HEK293 (cell line): Measurements from ENCODE around the gene IARS2.
"Not testable (repeated sequence)": the region's sequence is repeated elsewhere in the genome, so short reads cannot be mapped to it uniquely, and the experiment has no call there.

Experiments used
- CTCF ChIA-PET: fragments of 350-600 bp; formaldehyde crosslinking; extraction: SDS; loops from one replicate; lab custom pipeline; 2021; ENCODE audit warnings: antibody characterized with exemption; lab: Yijun Ruan, JAX
- POLR2A ChIA-PET: fragments of 300-600 bp; formaldehyde crosslinking; extraction: SDS; loops from one replicate; lab custom pipeline; 2020; ENCODE audit warnings: antibody characterized with exemption, inconsistent platforms; lab: Yijun Ruan, JAX
- H3K27ac ChIP-seq: fragments of 200-500 bp; sonication (Bioruptor generic); 2 replicates; pipeline ENCODE4 v1.5.1; 2014; ENCODE audit warnings: low read depth, low read length, control low read depth, inconsistent platforms; ENCODE audit errors: extremely low read depth
- H3K36me3 ChIP-seq, 2 experiments: fragments of 200-500 bp in 1 of 2; sonication (Bioruptor generic) in 1 of 2; 1 replicate in 1 of 2; 2 replicates in 1 of 2; pipeline ENCODE4 v1.5.1; 2014 to 2017; ENCODE audit warnings: inconsistent platforms in 2 of 2, low read length in 2 of 2; ENCODE audit not compliant: control insufficient read depth in 2 of 2, insufficient read depth in 1 of 2
- H3K4me1 ChIP-seq: fragments of 200-500 bp; sonication (Bioruptor generic); 2 replicates; pipeline ENCODE4 v1.5.1; 2014; ENCODE audit warnings: mild to moderate bottlenecking, low read length, inconsistent platforms; ENCODE audit not compliant: control insufficient read depth, insufficient read depth
- H3K4me3 ChIP-seq: 2 replicates; pipeline ENCODE4 v1.5.1; 2011; ENCODE audit warnings: low read depth, mild to moderate bottlenecking, control low read depth, low read length, moderate library complexity
- H3K9me3 ChIP-seq: fragments of 200-500 bp; sonication (Bioruptor generic); 2 replicates; pipeline ENCODE4 v1.5.1; 2014; ENCODE audit warnings: low read depth, low read length, inconsistent platforms; ENCODE audit not compliant: control insufficient read depth, insufficient read depth
- BCL11A ChIP-seq: fragments of 450-650 bp; formaldehyde crosslinking; IDR thresholded peaks from 2 replicates; pipeline ENCODE4 v1.5.1; 2016; ENCODE audit warnings: low read depth, missing biosample characterization, missing genetic modification characterization
- HOXD13 ChIP-seq: sonication (generic); formaldehyde crosslinking; IDR thresholded peaks from 2 replicates; pipeline ENCODE4 v1.8.0; 2022; ENCODE audit warnings: missing genetic modification reagents, borderline replicate concordance
- MYNN ChIP-seq: fragments of 450-650 bp; formaldehyde crosslinking; IDR thresholded peaks from 2 replicates; pipeline ENCODE4 v1.5.1; 2016; ENCODE audit warnings: missing biosample characterization, missing genetic modification characterization, borderline replicate concordance
- SP3 ChIP-seq: fragments of 450-650 bp; formaldehyde crosslinking; IDR thresholded peaks from 2 replicates; pipeline ENCODE4 v1.5.1; 2016; ENCODE audit warnings: missing biosample characterization, missing genetic modification characterization
- ZBTB21 ChIP-seq: fragments of 450-650 bp; formaldehyde crosslinking; IDR thresholded peaks from 2 replicates; pipeline ENCODE4 v1.5.1; 2017; ENCODE audit warnings: missing biosample characterization, missing genetic modification characterization
- ZFP69B ChIP-seq: fragments of 450-650 bp; formaldehyde crosslinking; IDR thresholded peaks from 2 replicates; pipeline ENCODE4 v1.5.1; 2016; ENCODE audit warnings: missing biosample characterization, missing genetic modification characterization
- ZNF140 ChIP-seq: fragments of 450-650 bp; formaldehyde crosslinking; IDR thresholded peaks from 2 replicates; pipeline ENCODE4 v1.5.1; 2016; ENCODE audit warnings: missing biosample characterization, missing genetic modification characterization
- ZNF155 ChIP-seq: fragments of 450-650 bp; formaldehyde crosslinking; IDR thresholded peaks from 2 replicates; pipeline ENCODE4 v1.5.1; 2016; ENCODE audit warnings: missing biosample characterization, missing genetic modification characterization
- ZNF174 ChIP-seq: fragments of 450-650 bp; formaldehyde crosslinking; IDR thresholded peaks from 2 replicates; pipeline ENCODE4 v1.5.0; 2017; ENCODE audit warnings: missing biosample characterization, mild to moderate bottlenecking, missing genetic modification characterization
- ZNF202 ChIP-seq: fragments of 450-650 bp; formaldehyde crosslinking; IDR thresholded peaks from 2 replicates; pipeline ENCODE4 v1.5.1; 2016; ENCODE audit warnings: missing biosample characterization, missing genetic modification characterization, borderline replicate concordance
- ZNF221 ChIP-seq: fragments of 450-650 bp; formaldehyde crosslinking; IDR thresholded peaks from 2 replicates; pipeline ENCODE4 v1.5.1; 2017; ENCODE audit warnings: missing biosample characterization, missing genetic modification characterization, borderline replicate concordance
- ZNF23 ChIP-seq: fragments of 450-650 bp; formaldehyde crosslinking; IDR thresholded peaks from 2 replicates; pipeline ENCODE4 v1.5.1; 2016; ENCODE audit warnings: missing biosample characterization, missing genetic modification characterization, borderline replicate concordance
- ZNF350 ChIP-seq: fragments of 450-650 bp; formaldehyde crosslinking; IDR thresholded peaks from 2 replicates; pipeline ENCODE4 v1.5.0; 2017; ENCODE audit warnings: missing biosample characterization, mild to moderate bottlenecking, missing genetic modification characterization
- ZNF514 ChIP-seq: fragments of 450-650 bp; formaldehyde crosslinking; IDR thresholded peaks from 2 replicates; pipeline ENCODE4 v1.5.1; 2016; ENCODE audit warnings: missing biosample characterization, missing genetic modification characterization
- ZNF549 ChIP-seq: fragments of 450-650 bp; IDR thresholded peaks from 2 replicates; pipeline ENCODE4 v1.5.1; 2018; ENCODE audit warnings: missing biosample characterization, missing genetic modification characterization, mild to moderate bottlenecking, inconsistent platforms, moderate library complexity
- ZNF600 ChIP-seq: fragments of 450-650 bp; formaldehyde crosslinking; IDR thresholded peaks from 2 replicates; pipeline ENCODE4 v1.5.1; 2016; ENCODE audit warnings: missing biosample characterization, missing genetic modification characterization
- ZNF791 ChIP-seq: fragments of 450-650 bp; formaldehyde crosslinking; IDR thresholded peaks from 2 replicates; pipeline ENCODE4 v1.5.1; 2016; ENCODE audit warnings: missing biosample characterization, missing genetic modification characterization
- ZSCAN18 ChIP-seq: fragments of 450-650 bp; formaldehyde crosslinking; IDR thresholded peaks from 2 replicates; pipeline ENCODE4 v1.5.1; 2016; ENCODE audit warnings: missing biosample characterization, missing genetic modification characterization
- TF ChIP-seq, protein P1 (sequence below): fragments of 450-650 bp; formaldehyde crosslinking; IDR thresholded peaks from 2 replicates; pipeline ENCODE4 v1.5.1; 2016; ENCODE audit warnings: missing biosample characterization, missing genetic modification characterization
- TF ChIP-seq, protein P2 (sequence below): fragments of 450-650 bp; formaldehyde crosslinking; IDR thresholded peaks from 2 replicates; pipeline ENCODE4 v1.5.1; 2017; ENCODE audit warnings: missing biosample characterization, missing genetic modification characterization

Gene IARS2

GRCh38 chr1:220077887-220078286 lies 16.0 kb upstream of the IARS2 start (continued):
- TF ChIP-seq, protein P1, sequence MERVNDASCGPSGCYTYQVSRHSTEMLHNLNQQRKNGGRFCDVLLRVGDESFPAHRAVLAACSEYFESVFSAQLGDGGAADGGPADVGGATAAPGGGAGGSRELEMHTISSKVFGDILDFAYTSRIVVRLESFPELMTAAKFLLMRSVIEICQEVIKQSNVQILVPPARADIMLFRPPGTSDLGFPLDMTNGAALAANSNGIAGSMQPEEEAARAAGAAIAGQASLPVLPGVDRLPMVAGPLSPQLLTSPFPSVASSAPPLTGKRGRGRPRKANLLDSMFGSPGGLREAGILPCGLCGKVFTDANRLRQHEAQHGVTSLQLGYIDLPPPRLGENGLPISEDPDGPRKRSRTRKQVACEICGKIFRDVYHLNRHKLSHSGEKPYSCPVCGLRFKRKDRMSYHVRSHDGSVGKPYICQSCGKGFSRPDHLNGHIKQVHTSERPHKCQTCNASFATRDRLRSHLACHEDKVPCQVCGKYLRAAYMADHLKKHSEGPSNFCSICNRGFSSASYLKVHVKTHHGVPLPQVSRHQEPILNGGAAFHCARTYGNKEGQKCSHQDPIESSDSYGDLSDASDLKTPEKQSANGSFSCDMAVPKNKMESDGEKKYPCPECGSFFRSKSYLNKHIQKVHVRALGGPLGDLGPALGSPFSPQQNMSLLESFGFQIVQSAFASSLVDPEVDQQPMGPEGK (tag by site-specific recombination) = no peak
- TF ChIP-seq ZNF174 (no peak), BCL11A (tag by site-specific recombination) (no peak), ZFP69B (no peak), ZNF140 (tag by site-specific recombination) (no peak)

GRCh38 chr1:220084460-220084859 lies 9.5 kb upstream of the IARS2 start:
- no peaks in the 10 kb centered on the region for H3K9me3 ChIP-seq
- TF ChIP-seq HOXD13 (CRISPR knock-in tag) (no peak), ZNF350 (no peak), SP3 (no peak), ZNF549 (tag by site-specific recombination) (no peak), ZSCAN18 (tag by site-specific recombination) (no peak), ZNF514 (tag by site-specific recombination) (no peak), ZNF202 (tag by site-specific recombination) (no peak), ZNF791 (tag by site-specific recombination) (no peak), MYNN (tag by site-specific recombination) (no peak), ZNF600 (no peak), ZNF221 (tag by site-specific recombination) (no peak), ZNF23 (tag by site-specific recombination) (no peak), ZNF155 (no peak), ZBTB21 (tag by site-specific recombination) (no peak)
- TF ChIP-seq, protein P2, sequence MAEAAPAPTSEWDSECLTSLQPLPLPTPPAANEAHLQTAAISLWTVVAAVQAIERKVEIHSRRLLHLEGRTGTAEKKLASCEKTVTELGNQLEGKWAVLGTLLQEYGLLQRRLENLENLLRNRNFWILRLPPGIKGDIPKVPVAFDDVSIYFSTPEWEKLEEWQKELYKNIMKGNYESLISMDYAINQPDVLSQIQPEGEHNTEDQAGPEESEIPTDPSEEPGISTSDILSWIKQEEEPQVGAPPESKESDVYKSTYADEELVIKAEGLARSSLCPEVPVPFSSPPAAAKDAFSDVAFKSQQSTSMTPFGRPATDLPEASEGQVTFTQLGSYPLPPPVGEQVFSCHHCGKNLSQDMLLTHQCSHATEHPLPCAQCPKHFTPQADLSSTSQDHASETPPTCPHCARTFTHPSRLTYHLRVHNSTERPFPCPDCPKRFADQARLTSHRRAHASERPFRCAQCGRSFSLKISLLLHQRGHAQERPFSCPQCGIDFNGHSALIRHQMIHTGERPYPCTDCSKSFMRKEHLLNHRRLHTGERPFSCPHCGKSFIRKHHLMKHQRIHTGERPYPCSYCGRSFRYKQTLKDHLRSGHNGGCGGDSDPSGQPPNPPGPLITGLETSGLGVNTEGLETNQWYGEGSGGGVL (tag by site-specific recombination) = no peak
- TF ChIP-seq, all 188 proteins: peak for 0
- ChIA-PET CTCF (interaction anchor here (0.7 to 1.1 kb wide), 2 partner anchors 10 to 12 kb away, joined by 3 to 9 read pairs; no protein-coding TSS in a partner anchor), POLR2A (no interaction called here)
- Histone ChIP-seq H3K27ac (no peak overlapping the region), H3K4me1 (no peaks in the 10 kb centered on the region), H3K36me3 (peaks cover 6 to 12% of the 10 kb centered on the region in 2 experiments; a peak in 2 of 3 replicates), H3K4me3 (no peak overlapping the region)

DNA sequence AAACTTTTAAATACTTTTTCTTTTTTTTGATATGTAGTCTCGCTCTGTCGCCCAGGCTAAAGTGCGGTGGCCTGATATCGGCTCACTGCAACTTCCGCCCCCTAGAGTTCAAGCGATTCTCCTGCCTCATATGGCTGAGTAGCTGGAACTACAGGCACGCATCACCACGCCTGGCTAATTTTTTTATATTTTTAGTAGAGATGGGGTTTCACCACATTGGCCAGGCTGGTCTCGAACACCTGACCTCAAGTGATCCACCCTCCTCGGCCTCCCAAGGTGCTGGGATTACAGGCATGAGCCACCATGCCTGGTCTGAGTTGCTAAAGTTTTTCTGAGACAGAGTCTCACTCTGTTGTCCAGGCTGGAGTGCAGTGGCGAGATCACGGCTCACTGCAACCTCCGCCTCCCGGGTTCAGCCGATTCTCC lies 7.7 kb upstream of the IARS2 start:
- H3K4me1 ChIP-seq, CTCF ChIA-PET, H3K4me3 ChIP-seq, H3K36me3 ChIP-seq, H3K9me3 ChIP-seq, POLR2A ChIA-PET, H3K27ac ChIP-seq: not testable (repeated sequence)
